Mesendoderm (in vitro differentiated cells): ENCODE data around the gene SYT7.

Experiments
- DNase-seq: peaks from one replicate; pipeline ENCODE4 v3.0.0; 2013
- H2AK5ac ChIP-seq: 2 replicates; pipeline ENCODE4 v1.6.1; 2013; ENCODE audit warnings: low read length, inconsistent platforms
- H2BK120ac ChIP-seq: 2 replicates; pipeline ENCODE4 v1.6.1; 2013; ENCODE audit warnings: low read depth, mild to moderate bottlenecking, low read length, moderate library complexity, mixed read lengths
- H2BK15ac ChIP-seq: replicated peaks from 2 replicates; pipeline ENCODE4 v1.6.1; 2013; ENCODE audit warnings: low read depth, mild to moderate bottlenecking, moderate library complexity
- H2BK5ac ChIP-seq: 2 replicates; pipeline ENCODE4 v1.6.1; 2013; ENCODE audit warnings: low read length, inconsistent platforms
- H3K18ac ChIP-seq: 2 replicates; pipeline ENCODE4 v1.6.1; 2013; ENCODE audit warnings: mild to moderate bottlenecking, low read length, mixed read lengths
- H3K23ac ChIP-seq: one replicate; pipeline ENCODE4 v1.6.1; 2013; ENCODE audit warnings: low read length
- H3K27ac ChIP-seq: 2 replicates; pipeline ENCODE4 v1.5.1; 2013; ENCODE audit warnings: low read depth, mild to moderate bottlenecking, inconsistent platforms, low read length, moderate library complexity
- H3K27me3 ChIP-seq: 2 replicates; pipeline ENCODE4 v1.6.1; 2013; ENCODE audit warnings: low read length, control low read depth, mild to moderate bottlenecking, inconsistent platforms; ENCODE audit not compliant: insufficient read depth, poor library complexity
- H3K36me3 ChIP-seq: 2 replicates; pipeline ENCODE4 v1.6.1; 2013; ENCODE audit warnings: low read length, inconsistent platforms; ENCODE audit not compliant: control insufficient read depth, insufficient read depth
- H3K4ac ChIP-seq: one replicate; pipeline ENCODE4 v1.6.1; 2013; ENCODE audit warnings: low read depth, mild to moderate bottlenecking, low read length, moderate library complexity
- H3K4me1 ChIP-seq: 2 replicates; pipeline ENCODE4 v1.6.1; 2013; ENCODE audit warnings: low read depth, low read length, inconsistent platforms; ENCODE audit not compliant: control insufficient read depth
- H3K4me2 ChIP-seq: 2 replicates; pipeline ENCODE4 v1.6.1; 2013; ENCODE audit warnings: low read length
- H3K4me3 ChIP-seq: 2 replicates; pipeline ENCODE4 v1.5.1; 2013; ENCODE audit warnings: mild to moderate bottlenecking, low read length
- H3K56ac ChIP-seq: one replicate; pipeline ENCODE4 v1.6.1; 2013; ENCODE audit warnings: low read length
- H3K79me1 ChIP-seq: 2 replicates; pipeline ENCODE4 v1.6.1; 2013; ENCODE audit warnings: low read length, inconsistent platforms
- H3K79me2 ChIP-seq: 2 replicates; pipeline ENCODE4 v1.6.1; 2013; ENCODE audit warnings: mild to moderate bottlenecking, low read length; ENCODE audit not compliant: control insufficient read depth, insufficient read depth
- H3K9ac ChIP-seq: 2 replicates; pipeline ENCODE4 v1.6.1; 2013; ENCODE audit warnings: low read length, inconsistent platforms
- H4K5ac ChIP-seq: one replicate; pipeline ENCODE4 v1.6.1; 2013; ENCODE audit warnings: low read length
- H4K8ac ChIP-seq: one replicate; pipeline ENCODE4 v1.6.1; 2013; ENCODE audit warnings: low read depth, mild to moderate bottlenecking, control low read depth, low read length, moderate library complexity
- WGBS: extraction: QIAGEN DNeasy Blood & Tissue Kit; methylation state at CpG from one replicate; pipeline ENCODE4 v1.1.7; 2013; ENCODE audit warnings: low lambda C conversion rate, missing lambda C conversion rate; ENCODE audit not compliant: insufficient coverage; ENCODE audit errors: extremely low coverage; 5-methylcytosine and 5-hydroxymethylcytosine counted together

Gene SYT7

GRCh38 chr11:61484541-61484940 is 96.3 kb downstream of the SYT7 start:
- H3K56ac ChIP-seq = no peak overlapping the region
- H3K4me1 ChIP-seq = peaks cover 2% of the 10 kb centered on the region
- H2BK15ac ChIP-seq = no peak overlapping the region
- no peak overlapping the region for H4K8ac ChIP-seq
- H3K79me2 ChIP-seq = no peaks in the 10 kb centered on the region
- H2BK5ac ChIP-seq = no peak overlapping the region
- no peak overlapping the region for H4K5ac ChIP-seq
- no CpG with 5 or more reads among the region's 11 CpGs for WGBS
- no peak overlapping the region for H3K9ac ChIP-seq
- H2AK5ac ChIP-seq = no peak overlapping the region
- DNase-seq = no peak
- H3K23ac ChIP-seq = no peak overlapping the region
- no peaks in the 10 kb centered on the region for H3K36me3 ChIP-seq
- no peak overlapping the region for H3K4me3 ChIP-seq
- H3K27ac ChIP-seq = no peak overlapping the region
- H3K4me2 ChIP-seq = no peak overlapping the region
- no peak overlapping the region for H3K18ac ChIP-seq
- H3K4ac ChIP-seq = no peak overlapping the region
- no peaks in the 10 kb centered on the region for H3K79me1 ChIP-seq
- no peak overlapping the region for H2BK120ac ChIP-seq
- no peaks in the 10 kb centered on the region for H3K27me3 ChIP-seq

- Histone ChIP-seq H3K36me3 (no peaks in the 10 kb centered on the region), H3K23ac (no peak overlapping the region), H3K27ac (no peak overlapping the region), H3K79me1 (no peaks in the 10 kb centered on the region), H2AK5ac (no peak overlapping the region), H2BK15ac (no peak overlapping the region), H2BK5ac (no peak overlapping the region), H3K4me2 (no peak overlapping the region), H3K4me1 (no peaks in the 10 kb centered on the region), H3K18ac (no peak overlapping the region), H3K9ac (no peak overlapping the region), H3K79me2 (no peaks in the 10 kb centered on the region), H3K4ac (no peak overlapping the region), H3K56ac (peak overlapping the region; percentile 70), H2BK120ac (no peak overlapping the region), H4K5ac (no peak overlapping the region), H3K27me3 (no peaks in the 10 kb centered on the region), H3K4me3 (no peak overlapping the region), H4K8ac (no peak overlapping the region)
- DNase-seq = peak; percentile 81
- no CpG with 5 or more reads among the region's 7 CpGs for WGBS
Observed at GRCh38 chr11:61482513-61482912, 98.4 kb downstream of the SYT7 start.

- Histone ChIP-seq H4K8ac (no peak overlapping the region), H3K4me3 (no peak overlapping the region), H3K18ac (no peak overlapping the region), H3K27ac (no peak overlapping the region), H3K4ac (no peak overlapping the region), H2AK5ac (no peak overlapping the region), H3K23ac (no peak overlapping the region), H2BK120ac (no peak overlapping the region), H4K5ac (no peak overlapping the region), H2BK15ac (no peak overlapping the region), H3K36me3 (no peaks in the 10 kb centered on the region), H3K4me1 (no peaks in the 10 kb centered on the region), H3K27me3 (no peaks in the 10 kb centered on the region), H3K79me2 (no peaks in the 10 kb centered on the region), H3K79me1 (no peaks in the 10 kb centered on the region), H3K56ac (no peak overlapping the region), H3K4me2 (no peak overlapping the region), H2BK5ac (no peak overlapping the region), H3K9ac (no peak overlapping the region)
- WGBS = no CpG with 5 or more reads among the region's 10 CpGs
- no peak for DNase-seq
Observed at GRCh38 chr11:61481806-61482205, 99.1 kb downstream of the SYT7 start.

- peak; percentile 97 for DNase-seq
- H4K5ac ChIP-seq = no peak overlapping the region
- no peaks in the 10 kb centered on the region for H3K36me3 ChIP-seq
- H2AK5ac ChIP-seq = no peak overlapping the region
- no peak overlapping the region for H3K18ac ChIP-seq
- H2BK15ac ChIP-seq = no peak overlapping the region
- H3K4me3 ChIP-seq = no peak overlapping the region
- H2BK5ac ChIP-seq = no peak overlapping the region
- H3K79me1 ChIP-seq = no peaks in the 10 kb centered on the region
- H3K4me1 ChIP-seq = no peaks in the 10 kb centered on the region
- no peak overlapping the region for H3K4ac ChIP-seq
- H3K9ac ChIP-seq = no peak overlapping the region
- H4K8ac ChIP-seq = no peak overlapping the region
- no CpG with 5 or more reads among the region's 7 CpGs for WGBS
- H3K56ac ChIP-seq = no peak overlapping the region
- no peak overlapping the region for H3K23ac ChIP-seq
- no peaks in the 10 kb centered on the region for H3K79me2 ChIP-seq
- no peak overlapping the region for H2BK120ac ChIP-seq
- no peak overlapping the region for H3K27ac ChIP-seq
- no peaks in the 10 kb centered on the region for H3K27me3 ChIP-seq
- H3K4me2 ChIP-seq = no peak overlapping the region
Observed at GRCh38 chr11:61480994-61481335, 99.9 kb downstream of the SYT7 start.

GRCh38 chr11:61480261-61480993 is 100.4 kb downstream of the SYT7 start:
- H3K36me3 ChIP-seq = no peaks in the 10 kb centered on the region
- H3K56ac ChIP-seq = no peak overlapping the region
- no peak overlapping the region for H3K9ac ChIP-seq
- no peak overlapping the region for H2BK15ac ChIP-seq
- H2BK5ac ChIP-seq = no peak overlapping the region
- no peak overlapping the region for H4K8ac ChIP-seq
- no peaks in the 10 kb centered on the region for H3K4me1 ChIP-seq
- no CpG with 5 or more reads among the region's 15 CpGs for WGBS
- H3K4ac ChIP-seq = no peak overlapping the region
- no peak overlapping the region for H3K4me3 ChIP-seq
- no peak overlapping the region for H3K23ac ChIP-seq
- H3K79me1 ChIP-seq = no peaks in the 10 kb centered on the region
- H2AK5ac ChIP-seq = no peak overlapping the region
- H3K79me2 ChIP-seq = no peaks in the 10 kb centered on the region
- H4K5ac ChIP-seq = no peak overlapping the region
- H3K27me3 ChIP-seq = no peaks in the 10 kb centered on the region
- no peak overlapping the region for H3K4me2 ChIP-seq
- H3K27ac ChIP-seq = no peak overlapping the region
- no peak overlapping the region for H2BK120ac ChIP-seq
- DNase-seq = no peak
- no peak overlapping the region for H3K18ac ChIP-seq
